ENCODE data around the gene POLDIP3.

The POLDIP3 gene

DNA sequence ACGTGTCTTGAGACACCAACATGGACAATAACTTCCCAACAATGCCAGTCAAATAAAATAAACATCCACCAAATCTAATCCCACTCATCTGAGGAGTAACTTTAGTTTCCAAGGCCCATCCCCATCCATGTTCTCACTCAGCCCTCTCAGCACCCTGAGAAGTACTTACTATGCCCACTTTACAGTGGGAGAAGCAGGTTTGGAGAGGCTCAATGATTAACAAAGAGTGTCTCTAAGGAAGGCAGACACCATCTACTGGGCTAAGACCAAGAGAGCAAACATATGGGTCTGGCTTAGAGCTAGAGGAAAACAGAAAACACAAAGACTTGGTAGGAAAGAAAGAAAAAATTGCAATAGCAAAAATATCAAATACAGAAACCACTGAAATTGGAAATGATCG lies 11.3 kb downstream of the POLDIP3 start:
- Histone ChIP-seq H3K9ac (ENCODE audit: low read length in 2 of 2) (no peak overlapping the region), H3K4me3 (ENCODE audit: low read length in 2 of 2) (no peak overlapping the region), H3K36me3 (ENCODE audit: control insufficient read depth in 2 of 2, insufficient read depth in 2 of 2, low read length in 2 of 2) (peaks cover 31 to 35% of the 10 kb centered on the region in 2 donors), H3K4me1 (ENCODE audit: control insufficient read depth, insufficient read depth, low read length) (peaks cover 9% of the 10 kb centered on the region), H3K27ac (ENCODE audit: low read length) (no peak overlapping the region), H3K27me3 (ENCODE audit: control insufficient read depth in 1 of 2, insufficient read depth in 2 of 2, low read length in 2 of 2) (no peaks in the 10 kb centered on the region), H3K9me3 (ENCODE audit: control insufficient read depth in 2 of 2, low read length in 2 of 2) (no peaks in the 10 kb centered on the region)

DNA sequence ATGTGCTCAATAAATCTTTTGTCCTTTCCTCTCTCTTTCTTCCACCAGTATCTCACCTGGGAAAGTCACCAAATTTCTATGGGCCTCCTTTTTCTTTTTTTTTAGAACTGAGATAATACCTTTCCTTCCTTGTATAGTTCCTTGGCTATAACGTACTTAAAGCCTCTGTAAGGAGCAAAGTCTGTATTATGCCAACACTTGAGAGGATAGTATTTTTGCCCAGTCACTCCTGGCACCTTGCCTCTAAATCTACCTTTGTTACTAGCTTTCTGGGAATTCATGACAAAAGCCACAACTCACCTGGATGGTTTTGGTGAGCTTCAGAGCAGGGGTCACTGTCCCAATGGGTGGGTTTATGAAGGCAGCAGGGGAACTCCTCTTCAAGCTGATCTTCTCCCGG lies 12.2 kb downstream of the POLDIP3 start:
- Histone ChIP-seq H3K27me3 (ENCODE audit: control insufficient read depth in 1 of 2, insufficient read depth in 2 of 2, low read length in 2 of 2) (no peaks in the 10 kb centered on the region), H3K9me3 (ENCODE audit: control insufficient read depth in 2 of 2, low read length in 2 of 2) (no peaks in the 10 kb centered on the region), H3K36me3 (ENCODE audit: control insufficient read depth in 2 of 2, insufficient read depth in 2 of 2, low read length in 2 of 2) (peaks cover 33 to 36% of the 10 kb centered on the region in 2 donors), H3K27ac (ENCODE audit: low read length) (no peak overlapping the region), H3K4me3 (ENCODE audit: low read length in 2 of 2) (no peak overlapping the region), H3K9ac (ENCODE audit: low read length in 2 of 2) (no peak overlapping the region), H3K4me1 (ENCODE audit: control insufficient read depth, insufficient read depth, low read length) (peaks cover 7% of the 10 kb centered on the region)

DNA sequence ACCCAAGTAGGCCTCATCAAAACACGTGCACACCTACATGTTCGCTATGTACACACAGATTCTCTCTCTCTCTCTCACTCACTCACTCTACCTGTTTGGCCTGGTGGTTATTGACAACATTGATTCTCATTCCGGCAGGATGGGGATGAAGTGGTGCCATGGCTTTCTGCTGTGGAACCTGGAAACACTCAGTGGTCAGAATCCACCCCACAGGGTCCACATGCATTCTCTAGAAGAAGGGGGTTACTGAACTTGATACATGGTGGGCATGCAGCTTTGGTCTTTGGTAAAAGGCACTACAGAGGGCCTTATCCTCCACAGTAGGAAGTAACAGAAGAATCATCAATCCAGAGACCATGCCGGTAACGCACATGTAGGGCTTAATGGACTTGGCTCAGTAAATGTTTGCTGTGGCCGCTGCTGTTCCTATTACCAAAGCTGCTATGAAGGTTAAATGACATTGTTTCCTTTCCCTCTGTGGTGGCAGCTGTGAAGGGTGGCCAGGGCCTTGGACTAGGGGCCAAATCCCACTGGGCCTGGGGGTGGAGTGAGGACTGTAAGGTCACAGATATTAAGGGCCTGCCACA lies 12.7 kb downstream of the POLDIP3 start:
- peaks cover 38 to 41% of the 10 kb centered on the region in 2 donors for H3K36me3 ChIP-seq (ENCODE audit: control insufficient read depth in 2 of 2, insufficient read depth in 2 of 2, low read length in 2 of 2)
- H3K4me1 ChIP-seq (ENCODE audit: control insufficient read depth, insufficient read depth, low read length): peaks cover 10% of the 10 kb centered on the region
- H3K27me3 ChIP-seq (ENCODE audit: control insufficient read depth in 1 of 2, insufficient read depth in 2 of 2, low read length in 2 of 2): no peaks in the 10 kb centered on the region
- no peak overlapping the region for H3K9ac ChIP-seq (ENCODE audit: low read length in 2 of 2)
- H3K4me3 ChIP-seq (ENCODE audit: low read length in 2 of 2): no peak overlapping the region
- H3K9me3 ChIP-seq (ENCODE audit: control insufficient read depth in 2 of 2, low read length in 2 of 2): no peaks in the 10 kb centered on the region
- no peak overlapping the region for H3K27ac ChIP-seq (ENCODE audit: low read length)

DNA sequence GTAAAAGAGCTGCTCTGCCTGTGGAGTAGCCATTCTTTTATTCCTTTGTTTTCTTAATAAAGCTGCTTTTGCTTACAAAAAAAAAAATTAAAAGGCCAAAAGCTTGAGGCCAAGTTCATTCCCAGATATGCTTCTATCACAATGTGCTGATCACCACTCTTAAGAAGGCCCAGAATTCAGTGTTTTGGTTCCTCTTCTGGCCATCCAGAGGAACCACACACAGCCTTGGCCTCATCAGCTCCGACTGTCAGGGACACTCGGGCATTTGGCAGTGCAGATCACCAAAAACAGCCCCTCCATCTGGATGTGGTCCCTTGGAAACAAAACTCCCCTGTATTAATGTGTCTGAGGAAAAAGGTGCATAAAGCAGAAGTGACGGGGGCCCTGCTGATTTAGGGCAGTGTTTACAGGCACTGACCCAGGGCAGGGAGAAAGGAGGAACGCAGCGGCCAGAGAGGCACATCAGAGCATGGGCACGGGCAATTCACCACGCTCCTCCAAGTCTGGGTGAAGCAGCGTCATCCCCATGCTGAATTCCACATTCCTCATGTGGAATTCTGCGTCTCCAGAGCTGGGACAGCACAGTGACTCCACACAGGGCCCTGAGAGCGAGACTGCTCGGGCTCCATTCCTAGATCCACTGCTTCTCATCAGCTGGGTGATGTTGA lies 17.7 kb downstream of the POLDIP3 start:
- H3K9ac ChIP-seq (ENCODE audit: low read length in 2 of 2): peak overlapping the region in 1 of 2 donors; percentile 29
- H3K27me3 ChIP-seq (ENCODE audit: control insufficient read depth in 1 of 2, insufficient read depth in 2 of 2, low read length in 2 of 2): no peaks in the 10 kb centered on the region
- no peak overlapping the region for H3K4me3 ChIP-seq (ENCODE audit: low read length in 2 of 2)
- no peaks in the 10 kb centered on the region for H3K9me3 ChIP-seq (ENCODE audit: control insufficient read depth in 2 of 2, low read length in 2 of 2)
- peaks cover 11% of the 10 kb centered on the region for H3K4me1 ChIP-seq (ENCODE audit: control insufficient read depth, insufficient read depth, low read length)
- peak overlapping the region; percentile 41 for H3K27ac ChIP-seq (ENCODE audit: low read length)
- peaks cover 66 to 68% of the 10 kb centered on the region in 2 donors for H3K36me3 ChIP-seq (ENCODE audit: control insufficient read depth in 2 of 2, insufficient read depth in 2 of 2, low read length in 2 of 2)

DNA sequence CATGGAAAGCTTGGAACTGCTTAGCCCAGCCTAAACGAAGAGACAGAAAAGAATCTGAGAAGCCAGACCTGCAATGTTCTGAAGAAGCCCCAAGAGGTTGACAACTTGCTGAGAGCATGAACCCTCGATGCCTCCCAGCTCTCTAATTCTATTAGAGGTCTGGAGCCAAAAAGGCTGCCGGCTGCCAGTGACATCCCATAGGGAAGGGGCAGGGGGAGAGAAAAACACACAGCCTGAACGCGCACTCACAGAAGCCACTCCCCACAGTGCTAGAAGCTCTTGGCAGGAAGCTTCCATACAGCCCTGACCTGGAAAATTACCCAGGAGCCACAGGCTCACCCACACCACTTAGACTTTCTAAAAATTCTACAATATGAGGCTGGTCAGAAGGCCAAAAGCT lies 18.3 kb downstream of the POLDIP3 start:
- Histone ChIP-seq H3K27ac (ENCODE audit: low read length) (peak overlapping the region; percentile 41), H3K4me1 (ENCODE audit: control insufficient read depth, insufficient read depth, low read length) (peaks cover 11% of the 10 kb centered on the region), H3K9me3 (ENCODE audit: control insufficient read depth in 2 of 2, low read length in 2 of 2) (no peaks in the 10 kb centered on the region), H3K27me3 (ENCODE audit: control insufficient read depth in 1 of 2, insufficient read depth in 2 of 2, low read length in 2 of 2) (no peaks in the 10 kb centered on the region), H3K36me3 (ENCODE audit: control insufficient read depth in 2 of 2, insufficient read depth in 2 of 2, low read length in 2 of 2) (peaks cover 70% of the 10 kb centered on the region in 2 donors), H3K4me3 (ENCODE audit: low read length in 2 of 2) (no peak overlapping the region), H3K9ac (ENCODE audit: low read length in 2 of 2) (peak overlapping the region in 1 of 2 donors; percentile 36)

DNA sequence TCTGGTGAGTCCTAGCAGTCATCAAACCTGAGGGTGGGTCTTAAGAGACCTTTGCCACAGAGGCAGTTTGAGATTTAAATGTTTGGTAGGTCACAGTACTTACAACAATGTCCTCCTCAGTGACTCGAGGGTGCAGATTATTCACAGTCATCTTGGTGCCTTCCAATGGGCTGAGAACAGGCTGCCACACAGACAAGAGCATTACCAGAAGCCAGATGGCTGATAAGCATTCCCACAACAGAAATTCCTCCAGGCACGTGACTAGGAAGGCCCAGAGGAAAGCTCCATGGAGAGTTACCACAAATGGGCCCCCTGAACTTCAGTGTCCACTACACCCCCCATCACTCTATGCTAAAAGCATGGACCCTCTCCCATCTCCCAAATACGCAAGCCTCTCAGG lies 19.2 kb downstream of the POLDIP3 start:
- Histone ChIP-seq H3K27me3 (ENCODE audit: control insufficient read depth in 1 of 2, insufficient read depth in 2 of 2, low read length in 2 of 2) (no peaks in the 10 kb centered on the region), H3K36me3 (ENCODE audit: control insufficient read depth in 2 of 2, insufficient read depth in 2 of 2, low read length in 2 of 2) (peaks cover 69 to 72% of the 10 kb centered on the region in 2 donors), H3K4me3 (ENCODE audit: low read length in 2 of 2) (no peak overlapping the region), H3K9ac (ENCODE audit: low read length in 2 of 2) (no peak overlapping the region), H3K9me3 (ENCODE audit: control insufficient read depth in 2 of 2, low read length in 2 of 2) (no peaks in the 10 kb centered on the region), H3K4me1 (ENCODE audit: control insufficient read depth, insufficient read depth, low read length) (peaks cover 11% of the 10 kb centered on the region), H3K27ac (ENCODE audit: low read length) (peak overlapping the region; percentile 41)

DNA sequence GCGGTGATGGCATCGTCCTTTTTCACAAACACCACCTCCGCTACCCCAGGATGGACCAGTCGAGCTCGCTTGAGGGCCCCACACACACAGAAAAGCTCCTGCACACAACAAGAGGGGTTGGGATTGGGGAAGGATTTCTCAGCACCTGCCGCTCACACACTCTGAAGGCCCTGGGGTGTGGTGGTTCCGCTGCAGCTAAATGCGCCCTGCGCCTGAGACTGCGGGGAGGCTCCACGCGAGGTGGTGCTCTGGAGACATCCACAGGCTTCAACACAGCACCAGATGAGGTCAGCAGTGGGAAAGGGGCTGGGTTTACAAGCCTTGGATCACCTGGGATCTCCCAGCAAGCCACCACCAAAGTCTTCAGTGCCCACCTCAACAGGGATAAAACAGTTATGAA lies 22.7 kb downstream of the POLDIP3 start:
- no peaks in the 10 kb centered on the region for H3K9me3 ChIP-seq (ENCODE audit: control insufficient read depth in 2 of 2, low read length in 2 of 2)
- H3K4me1 ChIP-seq (ENCODE audit: control insufficient read depth, insufficient read depth, low read length): peaks cover 8% of the 10 kb centered on the region
- no peak overlapping the region for H3K4me3 ChIP-seq (ENCODE audit: low read length in 2 of 2)
- no peaks in the 10 kb centered on the region for H3K27me3 ChIP-seq (ENCODE audit: control insufficient read depth in 1 of 2, insufficient read depth in 2 of 2, low read length in 2 of 2)
- H3K36me3 ChIP-seq (ENCODE audit: control insufficient read depth in 2 of 2, insufficient read depth in 2 of 2, low read length in 2 of 2): peaks cover 55 to 59% of the 10 kb centered on the region in 2 donors
- no peak overlapping the region for H3K27ac ChIP-seq (ENCODE audit: low read length)
- H3K9ac ChIP-seq (ENCODE audit: low read length in 2 of 2): no peak overlapping the region

DNA sequence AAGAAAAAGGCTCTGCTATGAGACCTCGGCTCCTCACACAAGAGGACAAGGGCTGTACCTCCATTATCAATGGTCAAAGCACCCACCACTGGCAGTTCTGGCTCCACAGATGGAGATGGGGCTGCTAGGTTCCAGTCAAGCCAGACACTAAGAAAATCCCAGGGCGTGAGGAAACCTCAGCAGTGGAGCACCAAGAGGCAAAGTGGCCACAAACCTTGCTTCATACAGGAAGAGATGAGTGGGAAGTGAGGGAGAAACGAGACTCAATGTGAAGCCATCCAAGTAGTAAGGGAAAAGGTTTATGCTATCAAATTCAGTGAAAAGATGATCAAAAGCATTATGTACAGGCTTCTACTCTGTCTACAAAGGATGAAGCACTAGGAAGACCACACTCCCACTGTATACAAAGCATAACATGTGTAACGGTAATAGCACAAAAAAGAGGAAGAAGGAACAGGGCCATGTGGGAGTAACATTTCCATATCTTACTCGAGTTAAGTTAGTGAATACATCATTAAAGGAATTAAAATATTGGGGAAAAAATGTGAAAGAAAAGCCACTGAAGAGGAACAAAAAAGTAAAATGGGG lies 27.0 kb downstream of the POLDIP3 start:
- H3K36me3 ChIP-seq (ENCODE audit: control insufficient read depth in 2 of 2, insufficient read depth in 2 of 2, low read length in 2 of 2): peaks cover 55 to 64% of the 10 kb centered on the region in 2 donors

DNA sequence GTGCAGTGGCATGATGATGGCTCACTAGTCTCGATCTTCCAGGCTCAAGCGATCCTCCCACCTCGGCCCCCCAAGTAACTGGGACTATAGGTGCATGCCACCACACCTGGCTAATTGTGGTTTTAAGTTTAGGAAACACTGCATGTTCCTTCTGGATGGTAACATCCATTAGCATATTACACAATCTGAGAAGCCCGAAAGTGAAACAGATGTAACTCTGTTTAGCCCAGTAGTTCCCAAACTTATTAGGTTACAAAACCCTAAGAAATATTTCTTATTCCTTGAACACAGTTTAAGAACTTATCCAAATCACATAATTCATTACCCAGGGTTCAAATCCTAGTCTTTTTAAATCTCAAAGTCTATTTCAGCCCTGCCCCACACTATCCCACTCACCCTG lies 28.3 kb downstream of the POLDIP3 start:
- no peak overlapping the region for H3K4me3 ChIP-seq (ENCODE audit: low read length in 2 of 2)
- peaks cover 43 to 52% of the 10 kb centered on the region in 2 donors for H3K36me3 ChIP-seq (ENCODE audit: control insufficient read depth in 2 of 2, insufficient read depth in 2 of 2, low read length in 2 of 2)
- no peaks in the 10 kb centered on the region for H3K27me3 ChIP-seq (ENCODE audit: control insufficient read depth in 1 of 2, insufficient read depth in 2 of 2, low read length in 2 of 2)
- no peak overlapping the region for H3K27ac ChIP-seq (ENCODE audit: low read length)
- H3K9me3 ChIP-seq (ENCODE audit: control insufficient read depth in 2 of 2, low read length in 2 of 2): no peaks in the 10 kb centered on the region
- no peak overlapping the region for H3K9ac ChIP-seq (ENCODE audit: low read length in 2 of 2)
- peaks cover 4% of the 10 kb centered on the region for H3K4me1 ChIP-seq (ENCODE audit: control insufficient read depth, insufficient read depth, low read length)

More for the DNA sequence above, 27.0 kb downstream of the POLDIP3 start:
- Histone ChIP-seq H3K9me3 (ENCODE audit: control insufficient read depth in 2 of 2, low read length in 2 of 2) (no peaks in the 10 kb centered on the region), H3K27me3 (ENCODE audit: control insufficient read depth in 1 of 2, insufficient read depth in 2 of 2, low read length in 2 of 2) (no peaks in the 10 kb centered on the region), H3K4me3 (ENCODE audit: low read length in 2 of 2) (no peak overlapping the region), H3K9ac (ENCODE audit: low read length in 2 of 2) (no peak overlapping the region), H3K4me1 (ENCODE audit: control insufficient read depth, insufficient read depth, low read length) (no peaks in the 10 kb centered on the region), H3K27ac (ENCODE audit: low read length) (no peak overlapping the region)

DNA sequence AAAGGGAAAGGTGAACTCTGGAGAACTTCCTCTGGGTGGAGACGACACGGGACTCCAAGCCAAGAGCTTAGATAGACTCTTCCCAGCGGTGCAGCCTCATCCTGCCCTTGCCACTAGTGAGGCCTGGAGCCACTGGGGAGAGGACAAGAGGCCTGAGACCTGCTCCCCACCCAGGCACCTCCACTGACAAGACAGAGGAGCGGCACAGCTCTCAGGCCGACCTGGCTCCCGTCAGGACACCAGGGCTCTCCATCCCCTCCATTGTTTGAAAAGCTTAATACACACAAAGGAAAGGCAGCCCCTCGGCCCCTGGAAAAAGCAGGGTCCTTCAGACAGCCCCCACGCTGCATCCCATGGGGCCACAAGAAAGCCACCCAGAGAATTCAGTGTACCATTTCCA lies 29.6 kb downstream of the POLDIP3 start:
- no peaks in the 10 kb centered on the region for H3K9me3 ChIP-seq (ENCODE audit: control insufficient read depth in 2 of 2, low read length in 2 of 2)
- H3K36me3 ChIP-seq (ENCODE audit: control insufficient read depth in 2 of 2, insufficient read depth in 2 of 2, low read length in 2 of 2): peaks cover 42 to 47% of the 10 kb centered on the region in 2 donors
- H3K4me1 ChIP-seq (ENCODE audit: control insufficient read depth, insufficient read depth, low read length): peaks cover 9% of the 10 kb centered on the region
- no peaks in the 10 kb centered on the region for H3K27me3 ChIP-seq (ENCODE audit: control insufficient read depth in 1 of 2, insufficient read depth in 2 of 2, low read length in 2 of 2)
- H3K9ac ChIP-seq (ENCODE audit: low read length in 2 of 2): no peak overlapping the region
- H3K4me3 ChIP-seq (ENCODE audit: low read length in 2 of 2): no peak overlapping the region
- no peak overlapping the region for H3K27ac ChIP-seq (ENCODE audit: low read length)
